Left lobe of liver (tissue), 2 donors: Measurements from ENCODE around the gene AKAP6. TPM values are rescaled to one million over a fixed set of nuclear protein-coding genes. Genes with fewer than 3 reads are reported as not detected.
A peak's percentile ranks its signal among the peaks of the same experiment; 100 is the strongest.

Source experiments
- ATAC-seq: fragments of 200-7000 bp; cut with Tn5 transposase; one replicate; pipeline ENCODE4 v1.9.1; 2020; ENCODE audit warnings: mild to moderate bottlenecking, moderate library complexity
- DNase-seq: peaks from one replicate; pipeline ENCODE4 v3.0.0-alpha.2; 2020; ENCODE audit warnings: low spot score
- total RNA-seq: library from RNA; stranded (reverse); gene quantifications from one replicate; pipeline ENCODE4 v1.2.1, GENCODE V29; 2021
- donor health status: DM: no; HTN: no; CAD: no; lungs with moderate emphysema.
- donor health status: DM: no; HTN: yes; CAD: no.

Gene AKAP6
- total RNA-seq, result 7.2 TPM

- no peak for DNase-seq
- ATAC-seq, result no peak
Observed at GRCh38 chr14:32329146-32329545, at the start of gene AKAP6. Gene AKAP6, plus strand, starts transcription at chr14:32329298. Its CDS starts 104,196 bp downstream, at chr14:32433494.

- no peak for DNase-seq
- no peak for ATAC-seq
Observed at GRCh38 chr14:32286602-32287001, 42.5 kb upstream of the AKAP6 start.

- DNase-seq (no peak), ATAC-seq (no peak)
Observed at GRCh38 chr14:32296366-32296765, 32.7 kb upstream of the AKAP6 start.

GRCh38 chr14:32298346-32298745 is 30.8 kb upstream of the AKAP6 start:
- ATAC-seq (no peak), DNase-seq (no peak)

GRCh38 chr14:32300136-32300535 is 29.0 kb upstream of the AKAP6 start:
- ATAC-seq, result no peak
- DNase-seq, result no peak

- DNase-seq (peak; percentile 50), ATAC-seq (peak; percentile 79)
Observed at GRCh38 chr14:32303865-32304264, 25.2 kb upstream of the AKAP6 start.

- ATAC-seq (peak; percentile 8), DNase-seq (no peak)
Observed at GRCh38 chr14:32304296-32304695, 24.8 kb upstream of the AKAP6 start.

GRCh38 chr14:32306549-32306948 is 22.5 kb upstream of the AKAP6 start:
- no peak for ATAC-seq

GRCh38 chr14:32307881-32308582 is 21.1 kb upstream of the AKAP6 start:
- peak; percentile 80 for ATAC-seq
- DNase-seq, result peak; percentile 64

More at GRCh38 chr14:32306549-32306948, 22.5 kb upstream of the AKAP6 start:
- DNase-seq, result no peak

GRCh38 chr14:32310876-32311275 is 18.2 kb upstream of the AKAP6 start:
- DNase-seq (no peak), ATAC-seq (no peak)

- ATAC-seq, result no peak
Observed at GRCh38 chr14:32311294-32312009, 17.6 kb upstream of the AKAP6 start.

GRCh38 chr14:32312010-32312331 is 17.1 kb upstream of the AKAP6 start:
- no peak for DNase-seq
- no peak for ATAC-seq

More at GRCh38 chr14:32311294-32312009, 17.6 kb upstream of the AKAP6 start:
- no peak for DNase-seq

GRCh38 chr14:32313844-32314376 is 15.2 kb upstream of the AKAP6 start:
- peak; percentile 25 for ATAC-seq

GRCh38 chr14:32318087-32318795 is 10.9 kb upstream of the AKAP6 start:
- no peak for DNase-seq
- no peak for ATAC-seq

More at GRCh38 chr14:32313844-32314376, 15.2 kb upstream of the AKAP6 start:
- no peak for DNase-seq

GRCh38 chr14:32319368-32320049 is 9.6 kb upstream of the AKAP6 start:
- DNase-seq (no peak), ATAC-seq (no peak)

- DNase-seq, result no peak
- ATAC-seq, result no peak
Observed at GRCh38 chr14:32324601-32325000, 4.5 kb upstream of the AKAP6 start.

GRCh38 chr14:32327255-32327961 is 1.7 kb upstream of the AKAP6 start:
- ATAC-seq, result no peak
- DNase-seq, result no peak

- ATAC-seq, result no peak
Observed at GRCh38 chr14:32329690-32330285, 690 bp downstream of the AKAP6 start.

GRCh38 chr14:32330351-32331111 is 1.4 kb downstream of the AKAP6 start:
- no peak for ATAC-seq

More at GRCh38 chr14:32329690-32330285, 690 bp downstream of the AKAP6 start:
- DNase-seq, result no peak

More at GRCh38 chr14:32330351-32331111, 1.4 kb downstream of the AKAP6 start:
- DNase-seq, result no peak
